Sigmoid colon (tissue), 7 donors: ENCODE results near the gene PRPF40B. TPM values are rescaled to one million over a fixed set of nuclear protein-coding genes. Genes with fewer than 3 reads are reported as not detected.

Experiments used
- DNase-seq: peaks from one replicate; pipeline ENCODE4 v3.0.0-alpha.2; 2019
- H3K27ac ChIP-seq, 4 donors: fragments of 200-600 bp; sonication (generic); one replicate each; pipeline ENCODE4 v1.5.1; 2016 to 2019; ENCODE audit warnings: mild to moderate bottlenecking in 1 of 4
- H3K27me3 ChIP-seq, 3 donors: fragments of 200-600 bp; sonication (generic); one replicate each; pipeline ENCODE4 v1.5.1; 2019; ENCODE audit warnings: mild to moderate bottlenecking in 1 of 3
- H3K36me3 ChIP-seq, 4 donors: fragments of 200-600 bp; sonication (generic); one replicate each; pipeline ENCODE4 v1.5.1; 2016 to 2019
- H3K4me1 ChIP-seq, 4 donors: fragments of 200-600 bp; sonication (generic); one replicate each; pipeline ENCODE4 v1.5.1; 2017 to 2019
- H3K4me3 ChIP-seq, 4 donors: fragments of 200-600 bp; sonication (generic); one replicate each; pipeline ENCODE4 v1.5.1; 2017 to 2019; ENCODE audit warnings: mild to moderate bottlenecking in 2 of 4, moderate library complexity in 1 of 4
- H3K9me3 ChIP-seq, 4 donors: fragments of 200-600 bp in 3 of 4; sonication (generic) in 3 of 4; one replicate each; pipeline versions ENCODE4 v1.5.1 to v1.6.1; 2013 to 2019
- EP300 ChIP-seq, 4 donors: sonication (generic); formaldehyde crosslinking; IDR thresholded peaks; one replicate each; pipeline ENCODE4 v1.6.1; 2017; ENCODE audit warnings: antibody characterized with exemption in 4 of 4
- POLR2A ChIP-seq, 2 donors: fragments of 450-650 bp; IDR thresholded peaks; one replicate each; pipeline ENCODE4 v1.6.1; 2016; ENCODE audit warnings: antibody characterized with exemption in 2 of 2, mild to moderate bottlenecking in 2 of 2, moderate library complexity in 2 of 2
- POLR2AphosphoS5 ChIP-seq, 4 donors: sonication (generic); formaldehyde crosslinking; IDR thresholded peaks; one replicate each; pipeline ENCODE4 v1.6.1; 2017; ENCODE audit warnings: antibody characterized with exemption in 4 of 4
- WGBS, 2 donors: extraction: QIAGEN DNeasy Blood & Tissue Kit; methylation state at CpG; one replicate each; pipeline ENCODE4 v1.1.7; 2013; 5-methylcytosine and 5-hydroxymethylcytosine counted together
- intact Hi-C: fragments of 100-400 bp; cut with DNase I; formaldehyde crosslinking; loops from one replicate; pipeline ENCODE4 v1.15.1; 2023
- polyA plus RNA-seq, 3 donors: library from polyadenylated mRNA; stranded (reverse); fragments of 200-250 nt; gene quantifications; one replicate each; pipeline ENCODE4 v1.2.3, GENCODE V29; 2013
- total RNA-seq, 4 donors: library from RNA; depleted of rRNA; stranded (reverse); fragments of >200 nt; gene quantifications; one replicate each; pipeline ENCODE4 v1.1.0, GENCODE V29; 2016
- TF ChIP-seq, protein P1 (sequence below), 4 experiments: fragments of 450-650 bp in 3 of 4; fragments of 200-600 bp in 1 of 4; IDR thresholded peaks; one replicate each; pipeline ENCODE4 v1.5.1; 2016 to 2019; ENCODE audit warnings: antibody characterized with exemption in 4 of 4, mild to moderate bottlenecking in 3 of 4, moderate library complexity in 2 of 4
- donor health status: healthy with polysubstance abuse.
- donor health status: Bipolar disorder and iron deficiency.
- donor health status: healthy.

Gene PRPF40B
- total and polyA plus RNA-seq, 7 donors: 1.4 to 27.5 (median 13.3) TPM

- H3K27me3 ChIP-seq: no peaks in the 10 kb centered on the region
- 80 to 87% methylated on average over 1 of the region's 1 CpG for WGBS, 2 donors
- no peak for DNase-seq
- peak overlapping the region in 2 of 4 donors; percentile 71 to 73 for H3K27ac ChIP-seq
- no peaks in the 10 kb centered on the region for H3K9me3 ChIP-seq
- H3K4me3 ChIP-seq: no peak overlapping the region
- H3K4me1 ChIP-seq: peaks cover 0 to 39% (median 25%) of the 10 kb centered on the region in 4 donors
- TF ChIP-seq EP300 (IDR thresholded peaks at IDR 0.05): no peak
- TF ChIP-seq, protein P1, sequence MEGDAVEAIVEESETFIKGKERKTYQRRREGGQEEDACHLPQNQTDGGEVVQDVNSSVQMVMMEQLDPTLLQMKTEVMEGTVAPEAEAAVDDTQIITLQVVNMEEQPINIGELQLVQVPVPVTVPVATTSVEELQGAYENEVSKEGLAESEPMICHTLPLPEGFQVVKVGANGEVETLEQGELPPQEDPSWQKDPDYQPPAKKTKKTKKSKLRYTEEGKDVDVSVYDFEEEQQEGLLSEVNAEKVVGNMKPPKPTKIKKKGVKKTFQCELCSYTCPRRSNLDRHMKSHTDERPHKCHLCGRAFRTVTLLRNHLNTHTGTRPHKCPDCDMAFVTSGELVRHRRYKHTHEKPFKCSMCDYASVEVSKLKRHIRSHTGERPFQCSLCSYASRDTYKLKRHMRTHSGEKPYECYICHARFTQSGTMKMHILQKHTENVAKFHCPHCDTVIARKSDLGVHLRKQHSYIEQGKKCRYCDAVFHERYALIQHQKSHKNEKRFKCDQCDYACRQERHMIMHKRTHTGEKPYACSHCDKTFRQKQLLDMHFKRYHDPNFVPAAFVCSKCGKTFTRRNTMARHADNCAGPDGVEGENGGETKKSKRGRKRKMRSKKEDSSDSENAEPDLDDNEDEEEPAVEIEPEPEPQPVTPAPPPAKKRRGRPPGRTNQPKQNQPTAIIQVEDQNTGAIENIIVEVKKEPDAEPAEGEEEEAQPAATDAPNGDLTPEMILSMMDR (IDR thresholded peaks at IDR 0.05): no peak
- TF ChIP-seq POLR2AphosphoS5 (IDR thresholded peaks at IDR 0.05): no peak
- no peak for TF ChIP-seq POLR2A (IDR thresholded peaks at IDR 0.05)
- intact Hi-C loops: loop anchor here (5.0 kb wide), 2 partner anchors 40 to 215 kb away; partner anchors contain the start of genes PRPF40B and SPATS2
- peaks cover 0 to 7% (median 0%) of the 10 kb centered on the region in 4 donors for H3K36me3 ChIP-seq
These were observed 41.2 kb upstream of the PRPF40B start for GRCh38 chr12:49582201-49582600.

GRCh38 chr12:49582850-49583249, 40.5 kb upstream of the PRPF40B start:
- intact Hi-C loops: loop anchor here (5.0 kb wide), 2 partner anchors 39 to 216 kb away; partner anchors contain the start of genes PRPF40B and SPATS2
- TF ChIP-seq EP300 (IDR thresholded peaks at IDR 0.05) (no peak), POLR2A (IDR thresholded peaks at IDR 0.05) (no peak), POLR2AphosphoS5 (IDR thresholded peaks at IDR 0.05) (no peak)
- TF ChIP-seq, protein P1 (IDR thresholded peaks at IDR 0.05): no peak
- H3K27ac ChIP-seq: peak overlapping the region; percentile 23 to 73 (median 68)
- H3K4me1 ChIP-seq: peaks cover 0 to 39% (median 25%) of the 10 kb centered on the region in 4 donors
- H3K4me3 ChIP-seq: no peak overlapping the region
- no peaks in the 10 kb centered on the region for H3K9me3 ChIP-seq
- WGBS, 2 donors: 43 to 65% methylated on average over 4 of the region's 4 CpGs
- H3K36me3 ChIP-seq: peaks cover 0 to under 1% (median 0%) of the 10 kb centered on the region in 4 donors
- no peaks in the 10 kb centered on the region for H3K27me3 ChIP-seq
- no peak for DNase-seq

GRCh38 chr12:49583366-49584094, 39.8 kb upstream of the PRPF40B start:
- H3K27ac ChIP-seq: peak overlapping the region; percentile 23 to 73 (median 68)
- H3K4me1 ChIP-seq: peaks cover 0 to 43% (median 25%) of the 10 kb centered on the region in 4 donors
- no peaks in the 10 kb centered on the region for H3K27me3 ChIP-seq
- 84 to 86% methylated on average over 13 of the region's 13 CpGs for WGBS, 2 donors
- no peaks in the 10 kb centered on the region for H3K36me3 ChIP-seq
- TF ChIP-seq, protein P1 (IDR thresholded peaks at IDR 0.05): no peak
- TF ChIP-seq EP300 (IDR thresholded peaks at IDR 0.05): no peak
- no peak for TF ChIP-seq POLR2A (IDR thresholded peaks at IDR 0.05)
- TF ChIP-seq POLR2AphosphoS5 (IDR thresholded peaks at IDR 0.05): no peak
- no peak for DNase-seq
- intact Hi-C loops: loop anchor here (5.0 kb wide), 2 partner anchors 39 to 216 kb away; partner anchors contain the start of genes PRPF40B and SPATS2
- H3K4me3 ChIP-seq: no peak overlapping the region
- H3K9me3 ChIP-seq: no peaks in the 10 kb centered on the region

DNA sequence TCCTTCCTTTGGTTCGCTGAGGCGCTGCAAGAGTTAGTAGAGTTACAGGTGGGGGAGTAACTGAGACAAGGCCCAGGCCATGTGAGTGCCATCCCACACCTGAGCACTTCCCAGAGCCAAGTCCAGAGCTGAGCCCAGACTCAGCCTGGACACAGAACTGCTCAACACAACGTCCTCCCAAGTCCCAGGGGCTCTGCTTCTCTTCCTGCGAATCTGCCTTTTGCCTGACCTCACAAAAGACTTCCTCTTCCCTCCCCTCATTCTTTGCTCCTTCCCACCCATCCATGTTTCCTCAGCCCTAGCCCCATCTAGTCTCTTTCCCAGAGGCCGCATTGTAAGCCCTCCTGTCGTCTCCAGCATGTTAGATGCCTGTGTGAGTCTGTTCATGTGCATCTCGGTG, 38.8 kb upstream of the PRPF40B start:
- H3K9me3 ChIP-seq: no peaks in the 10 kb centered on the region
- no peak overlapping the region for H3K27ac ChIP-seq

More for the DNA sequence above, 38.8 kb upstream of the PRPF40B start:
- Histone ChIP-seq H3K4me3 (no peak overlapping the region), H3K36me3 (no peaks in the 10 kb centered on the region), H3K4me1 (peaks cover 0 to 48% (median 25%) of the 10 kb centered on the region in 4 donors), H3K27me3 (no peaks in the 10 kb centered on the region)
- TF ChIP-seq, protein P1 (IDR thresholded peaks at IDR 0.05): no peak
- TF ChIP-seq EP300 (IDR thresholded peaks at IDR 0.05) (no peak), POLR2A (IDR thresholded peaks at IDR 0.05) (no peak), POLR2AphosphoS5 (IDR thresholded peaks at IDR 0.05) (no peak)
- intact Hi-C loops: loop anchor here (5.0 kb wide), 2 partner anchors 38 to 217 kb away; partner anchors contain the start of genes PRPF40B and SPATS2
- DNase-seq: no peak
- WGBS, 2 donors: 86 to 92% methylated on average over 7 of the region's 7 CpGs
